Measurements from ENCODE around the gene LEKR1.

DNA sequence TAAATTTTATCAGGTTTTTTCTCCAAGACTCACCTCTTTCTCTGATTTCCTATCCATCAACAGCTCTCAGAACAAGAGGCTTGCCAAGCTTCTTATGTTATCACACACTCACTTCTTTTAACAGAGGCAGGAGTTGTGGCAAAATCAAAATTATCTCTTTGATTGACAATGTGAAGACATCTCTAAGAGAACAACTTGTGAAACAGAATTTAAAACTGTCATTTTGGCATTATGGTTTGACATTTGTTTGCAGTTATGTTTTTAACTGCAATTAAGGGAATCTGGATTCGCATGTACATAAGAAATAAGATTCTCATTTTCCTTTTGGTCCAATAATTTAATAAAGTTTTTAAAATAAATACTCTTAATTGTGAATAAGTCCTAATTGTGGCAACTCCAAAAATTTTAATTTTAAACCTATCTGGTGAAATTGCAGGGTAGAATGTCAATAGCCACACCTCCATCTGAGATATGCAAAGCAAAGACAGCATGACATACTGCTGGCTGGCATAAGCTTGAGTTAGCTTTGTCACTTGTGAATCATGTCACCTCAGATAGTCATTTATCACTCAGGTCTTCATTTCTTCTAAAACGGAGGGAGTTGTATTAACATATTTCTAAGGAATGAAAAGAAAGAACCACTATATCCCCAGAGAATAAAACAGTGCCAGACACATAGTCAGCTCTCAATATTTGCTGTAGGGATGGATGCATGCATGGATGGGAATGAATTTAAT is 175.2 kb downstream of the LEKR1 start:
- TF ChIP-seq CTCF (IDR thresholded peaks at IDR 0.05) (no peak), ZFX (IDR thresholded peaks at IDR 0.05; ENCODE audit: borderline replicate concordance) (no peak)

Data from 22Rv1 (cell line).